ENCODE data around the gene TGFB2.

DNA sequence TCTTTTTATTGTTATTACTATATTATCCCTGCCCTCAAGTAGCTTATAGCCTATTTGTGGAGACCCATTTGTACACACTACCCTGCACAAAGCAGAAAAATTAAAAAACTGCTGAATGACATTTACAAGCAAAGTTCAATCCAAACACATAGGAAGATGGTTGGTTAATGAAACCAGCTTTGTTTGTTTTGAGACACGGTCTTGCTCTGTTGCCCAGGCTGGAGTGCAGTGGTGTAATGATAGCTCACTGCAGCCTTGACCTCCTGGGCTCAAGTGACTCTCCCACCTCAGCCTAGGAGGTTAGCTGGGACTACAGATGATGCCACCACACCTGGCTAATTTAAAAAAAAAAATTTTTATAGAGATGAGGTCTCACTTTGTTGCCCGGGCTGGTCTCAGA, 31.6 kb downstream of the TGFB2 start:
- no peak for TF ChIP-seq ZFX (IDR thresholded peaks at IDR 0.05)
- TF ChIP-seq CTCF (conservative IDR thresholded peaks at IDR 0.05) = no peak
